GM19025 (cell line): ENCODE results near the gene PLEKHM2.
"Not testable (repeated sequence)": the region's sequence is repeated elsewhere in the genome, so short reads cannot be mapped to it uniquely, and the experiment has no call there.

Experiments used
- ATAC-seq: cut with Tn5 transposase; IDR thresholded peaks from one replicate; pipeline ENCODE4 v1.9.1; 2021; ENCODE audit warnings: mild to moderate bottlenecking, low read depth, moderate library complexity; ENCODE audit not compliant: unreplicated experiment

PLEKHM2 gene, protein sequence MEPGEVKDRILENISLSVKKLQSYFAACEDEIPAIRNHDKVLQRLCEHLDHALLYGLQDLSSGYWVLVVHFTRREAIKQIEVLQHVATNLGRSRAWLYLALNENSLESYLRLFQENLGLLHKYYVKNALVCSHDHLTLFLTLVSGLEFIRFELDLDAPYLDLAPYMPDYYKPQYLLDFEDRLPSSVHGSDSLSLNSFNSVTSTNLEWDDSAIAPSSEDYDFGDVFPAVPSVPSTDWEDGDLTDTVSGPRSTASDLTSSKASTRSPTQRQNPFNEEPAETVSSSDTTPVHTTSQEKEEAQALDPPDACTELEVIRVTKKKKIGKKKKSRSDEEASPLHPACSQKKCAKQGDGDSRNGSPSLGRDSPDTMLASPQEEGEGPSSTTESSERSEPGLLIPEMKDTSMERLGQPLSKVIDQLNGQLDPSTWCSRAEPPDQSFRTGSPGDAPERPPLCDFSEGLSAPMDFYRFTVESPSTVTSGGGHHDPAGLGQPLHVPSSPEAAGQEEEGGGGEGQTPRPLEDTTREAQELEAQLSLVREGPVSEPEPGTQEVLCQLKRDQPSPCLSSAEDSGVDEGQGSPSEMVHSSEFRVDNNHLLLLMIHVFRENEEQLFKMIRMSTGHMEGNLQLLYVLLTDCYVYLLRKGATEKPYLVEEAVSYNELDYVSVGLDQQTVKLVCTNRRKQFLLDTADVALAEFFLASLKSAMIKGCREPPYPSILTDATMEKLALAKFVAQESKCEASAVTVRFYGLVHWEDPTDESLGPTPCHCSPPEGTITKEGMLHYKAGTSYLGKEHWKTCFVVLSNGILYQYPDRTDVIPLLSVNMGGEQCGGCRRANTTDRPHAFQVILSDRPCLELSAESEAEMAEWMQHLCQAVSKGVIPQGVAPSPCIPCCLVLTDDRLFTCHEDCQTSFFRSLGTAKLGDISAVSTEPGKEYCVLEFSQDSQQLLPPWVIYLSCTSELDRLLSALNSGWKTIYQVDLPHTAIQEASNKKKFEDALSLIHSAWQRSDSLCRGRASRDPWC

DNA sequence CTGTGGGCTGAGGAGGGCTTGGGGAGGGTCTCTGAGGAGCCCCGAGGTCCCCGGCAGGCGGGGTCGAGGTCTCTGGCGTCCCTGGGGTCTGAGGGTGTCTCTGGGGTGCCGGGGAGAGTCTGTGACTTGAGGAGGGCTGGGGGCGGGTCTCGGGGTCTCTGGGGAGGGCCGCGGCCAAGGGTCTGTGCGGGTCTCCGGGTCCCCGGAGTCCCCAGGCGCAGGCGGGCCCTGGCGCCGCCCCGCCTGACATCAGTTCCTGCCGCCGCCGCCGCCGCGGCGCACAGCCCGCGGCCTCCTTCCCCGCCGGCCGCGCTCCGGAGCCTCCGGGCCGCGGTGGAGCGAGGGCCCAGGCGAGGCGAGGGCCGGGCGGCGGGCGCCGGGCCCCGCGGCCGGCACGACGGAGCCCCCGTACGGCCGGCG, at the start of gene PLEKHM2:
Gene PLEKHM2 (plus strand): TSS at position 279 of the 420 bp plus-strand sequence. CDS start 239 bp downstream, outside the sequence.
- peak; percentile 56 for ATAC-seq

DNA sequence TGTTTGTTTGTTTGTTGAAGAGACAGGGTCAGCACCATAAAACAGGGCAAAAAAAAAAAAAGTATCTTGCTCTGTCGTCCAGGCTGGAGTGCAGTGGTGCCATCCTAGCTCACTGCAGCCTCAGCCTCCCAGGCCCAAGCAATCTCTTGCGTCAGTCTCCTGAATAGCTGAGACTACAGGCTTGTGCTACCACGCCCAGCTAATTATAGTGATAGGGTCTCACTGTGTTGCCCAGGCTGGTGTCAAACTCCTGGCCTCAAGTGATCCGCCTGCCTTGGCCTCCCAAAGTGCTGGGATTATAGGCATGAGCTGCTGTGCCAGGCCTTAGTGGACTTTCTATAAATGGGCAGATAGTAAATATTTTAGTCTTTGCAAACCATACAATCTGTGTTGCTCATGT, 47.7 kb upstream of the PLEKHM2 start:
- no peak for ATAC-seq

DNA sequence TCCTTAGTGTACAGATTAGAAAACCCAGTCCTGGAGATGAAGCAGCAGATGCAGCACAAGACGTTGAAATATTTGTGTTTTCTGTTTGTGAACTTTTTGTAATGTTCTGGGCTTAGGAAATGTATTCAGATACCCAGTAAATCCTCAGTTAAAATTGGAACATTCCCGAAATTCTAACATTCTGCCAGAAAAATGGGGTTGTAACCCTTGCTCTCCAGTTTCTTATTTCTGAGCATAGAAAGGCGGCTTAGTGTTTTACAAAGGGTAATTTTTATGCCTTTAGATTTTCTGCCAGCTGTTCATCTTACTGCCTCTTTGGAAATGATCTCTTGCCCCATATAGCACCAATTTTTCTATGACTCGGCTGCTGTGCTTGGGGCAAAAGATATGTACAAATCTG, 46.3 kb upstream of the PLEKHM2 start:
- no peak for ATAC-seq

DNA sequence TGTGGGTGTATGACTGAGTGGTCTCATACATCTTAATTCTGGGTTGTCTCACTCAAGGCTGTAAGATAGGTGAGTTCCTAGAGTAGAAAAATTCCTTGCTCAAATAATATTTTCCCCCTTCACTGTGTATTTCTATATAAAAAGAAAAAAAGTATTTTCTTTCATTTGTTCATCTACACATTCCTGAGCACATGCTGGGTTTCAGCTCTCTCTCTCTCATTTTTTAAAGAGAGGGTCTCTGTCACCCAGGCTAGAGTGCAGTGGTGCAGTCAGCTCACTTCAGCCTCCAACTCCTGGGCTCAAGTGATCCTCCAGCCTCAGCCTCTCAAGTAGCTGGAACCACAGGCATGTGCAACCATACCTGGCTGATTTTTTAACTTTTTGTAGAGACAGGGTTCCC, 44.9 kb upstream of the PLEKHM2 start:
- no peak for ATAC-seq

- ATAC-seq = no peak
Observed at GRCh38 chr1:15639931-15640330, 44.2 kb upstream of the PLEKHM2 start.

DNA sequence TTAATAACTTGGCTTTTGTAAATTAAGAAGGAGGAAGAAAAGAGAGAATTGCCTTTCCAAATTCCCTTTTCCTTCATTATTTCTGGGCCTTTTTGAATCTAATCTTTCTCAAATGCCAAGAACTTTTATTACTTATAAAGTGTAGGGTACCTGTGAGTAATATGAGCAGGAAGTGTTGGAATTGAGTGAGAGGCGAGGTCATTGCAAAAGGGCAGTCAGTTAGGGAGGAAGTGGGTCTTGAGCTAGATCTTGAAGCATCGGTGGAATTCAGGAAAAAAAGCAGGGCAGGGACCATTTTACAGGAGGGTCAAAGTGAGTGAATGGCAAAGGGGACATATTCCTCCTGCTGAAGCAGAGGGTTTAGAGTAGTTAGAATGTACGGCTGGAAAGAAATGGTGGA, 43.5 kb upstream of the PLEKHM2 start:
- ATAC-seq = no peak

- no peak for ATAC-seq
Observed at GRCh38 chr1:15649937-15650336, 34.2 kb upstream of the PLEKHM2 start.

DNA sequence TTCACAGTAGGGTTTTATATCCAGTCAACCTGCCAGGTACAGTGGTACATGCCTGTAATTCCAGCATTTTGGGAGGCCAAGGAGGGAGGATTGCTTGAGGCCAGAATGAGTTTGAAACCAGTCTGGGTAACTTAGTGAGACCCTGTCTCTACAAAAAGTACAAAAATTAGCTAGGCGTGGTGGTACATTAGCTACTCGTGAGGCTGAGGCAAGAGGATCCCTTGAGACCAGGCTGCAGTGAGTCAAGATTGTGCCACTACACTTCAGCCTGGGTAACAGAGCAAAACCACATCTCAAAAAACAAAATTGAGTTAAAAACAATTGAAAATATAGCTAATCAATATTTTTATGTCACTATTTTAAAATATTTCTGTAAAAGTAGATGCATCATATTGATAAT, 33.7 kb upstream of the PLEKHM2 start:
- ATAC-seq = no peak

GRCh38 chr1:15652130-15652529, 32.0 kb upstream of the PLEKHM2 start:
- not testable (repeated sequence) for ATAC-seq

GRCh38 chr1:15654091-15654690, 29.9 kb upstream of the PLEKHM2 start:
- no peak for ATAC-seq

- no peak for ATAC-seq
Observed at GRCh38 chr1:15656464-15656863, 27.7 kb upstream of the PLEKHM2 start.

- ATAC-seq = no peak
Observed at GRCh38 chr1:15657021-15657420, 27.1 kb upstream of the PLEKHM2 start.

- no peak for ATAC-seq
Observed at GRCh38 chr1:15660151-15660550, 24.0 kb upstream of the PLEKHM2 start.

DNA sequence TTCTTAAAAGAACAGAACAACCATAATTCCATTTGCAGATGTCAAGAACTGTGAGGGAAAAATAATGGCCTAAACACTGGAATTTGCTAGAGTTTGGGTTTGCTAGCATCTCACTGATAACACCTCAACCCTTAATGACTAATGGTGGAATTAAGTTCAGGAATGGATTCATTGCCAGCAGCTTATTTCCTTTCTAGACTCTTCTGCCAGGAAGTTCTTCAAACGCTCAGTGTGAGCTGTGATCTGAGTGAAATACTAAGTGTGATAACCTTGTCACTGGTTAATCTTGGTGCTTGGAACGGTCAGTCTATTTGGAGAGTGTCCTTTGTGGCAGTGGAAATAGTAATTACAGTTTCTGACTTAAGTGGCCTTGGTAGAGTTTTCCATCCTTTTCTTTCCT, 21.6 kb upstream of the PLEKHM2 start:
- no peak for ATAC-seq

GRCh38 chr1:15663925-15664324, 20.2 kb upstream of the PLEKHM2 start:
- no peak for ATAC-seq

DNA sequence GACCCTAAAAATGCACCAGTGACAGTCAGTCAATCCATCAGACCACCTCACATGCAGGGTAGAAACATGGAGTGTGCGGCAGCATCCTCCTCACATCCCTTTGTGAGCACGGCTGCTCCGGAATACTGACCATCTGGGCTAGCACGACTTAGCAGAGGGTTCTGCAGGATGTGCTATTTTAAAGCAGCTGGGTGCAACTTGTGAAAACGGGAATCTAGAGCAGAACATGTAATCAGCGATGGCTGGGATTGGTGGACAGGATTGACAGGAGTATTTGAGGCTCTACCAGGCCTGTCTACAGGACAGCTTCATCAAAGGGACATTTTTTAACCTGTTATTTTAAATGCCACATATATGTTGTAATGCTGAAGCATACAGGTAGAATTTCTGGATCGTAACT, 16.8 kb upstream of the PLEKHM2 start:
- ATAC-seq = no peak

- no peak for ATAC-seq
Observed at GRCh38 chr1:15668089-15668754, 15.9 kb upstream of the PLEKHM2 start.

DNA sequence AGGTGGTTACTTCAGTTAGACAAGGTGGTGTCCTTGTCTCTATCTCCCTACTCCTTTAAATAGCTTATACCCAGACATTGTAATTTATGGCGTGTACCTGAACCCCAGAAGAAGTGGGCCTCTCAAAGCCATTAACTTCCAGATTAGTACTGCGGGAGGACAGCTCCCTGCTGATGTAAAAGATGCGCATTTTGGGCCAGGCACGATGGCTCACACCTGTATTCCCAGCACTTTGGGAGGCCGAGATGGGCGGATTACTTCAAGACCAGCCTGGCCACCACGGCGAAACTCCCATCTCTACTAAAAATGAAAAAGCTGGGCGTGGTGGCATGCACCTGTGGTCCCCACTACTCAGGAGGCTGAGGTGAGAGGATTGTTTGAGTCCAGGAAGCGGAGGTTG, 15.0 kb upstream of the PLEKHM2 start:
- ATAC-seq = no peak

- no peak for ATAC-seq
Observed at GRCh38 chr1:15669864-15670263, 14.3 kb upstream of the PLEKHM2 start.

GRCh38 chr1:15671430-15671829, 12.7 kb upstream of the PLEKHM2 start:
- ATAC-seq = no peak
